GM12873 (cell line): ENCODE results near the gene DPF3.

Source experiments
- TF ChIP-seq, protein P1 (sequence below): IDR thresholded peaks from 2 replicates; pipeline ENCODE4 v1.5.1; 2012; ENCODE audit warnings: low read depth, mild to moderate bottlenecking, moderate library complexity, low read length, control low read depth; ENCODE audit not compliant: insufficient read depth; ENCODE audit errors: missing control alignments

The DPF3 gene

DNA sequence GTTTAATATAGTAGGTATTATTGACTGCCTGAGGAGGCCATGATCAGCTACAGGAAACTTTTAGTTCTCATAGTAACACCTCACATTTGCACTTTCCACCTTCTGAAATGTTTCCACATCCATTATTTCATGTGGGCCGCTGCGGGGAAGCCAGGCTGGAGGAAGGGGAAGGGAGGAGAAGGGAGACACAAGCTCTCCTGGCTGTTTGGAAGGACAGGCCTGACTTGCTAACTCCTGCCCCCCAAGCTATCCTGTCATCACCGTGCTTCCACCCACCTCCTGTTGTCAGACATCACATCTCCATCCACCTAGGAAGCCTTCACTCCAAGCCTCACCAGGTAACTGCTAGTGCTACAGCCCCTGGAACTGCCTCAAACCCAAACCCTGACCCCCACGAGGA lies 9.5 kb downstream of the DPF3 start:
- TF ChIP-seq, protein P1, sequence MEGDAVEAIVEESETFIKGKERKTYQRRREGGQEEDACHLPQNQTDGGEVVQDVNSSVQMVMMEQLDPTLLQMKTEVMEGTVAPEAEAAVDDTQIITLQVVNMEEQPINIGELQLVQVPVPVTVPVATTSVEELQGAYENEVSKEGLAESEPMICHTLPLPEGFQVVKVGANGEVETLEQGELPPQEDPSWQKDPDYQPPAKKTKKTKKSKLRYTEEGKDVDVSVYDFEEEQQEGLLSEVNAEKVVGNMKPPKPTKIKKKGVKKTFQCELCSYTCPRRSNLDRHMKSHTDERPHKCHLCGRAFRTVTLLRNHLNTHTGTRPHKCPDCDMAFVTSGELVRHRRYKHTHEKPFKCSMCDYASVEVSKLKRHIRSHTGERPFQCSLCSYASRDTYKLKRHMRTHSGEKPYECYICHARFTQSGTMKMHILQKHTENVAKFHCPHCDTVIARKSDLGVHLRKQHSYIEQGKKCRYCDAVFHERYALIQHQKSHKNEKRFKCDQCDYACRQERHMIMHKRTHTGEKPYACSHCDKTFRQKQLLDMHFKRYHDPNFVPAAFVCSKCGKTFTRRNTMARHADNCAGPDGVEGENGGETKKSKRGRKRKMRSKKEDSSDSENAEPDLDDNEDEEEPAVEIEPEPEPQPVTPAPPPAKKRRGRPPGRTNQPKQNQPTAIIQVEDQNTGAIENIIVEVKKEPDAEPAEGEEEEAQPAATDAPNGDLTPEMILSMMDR, result no peak

DNA sequence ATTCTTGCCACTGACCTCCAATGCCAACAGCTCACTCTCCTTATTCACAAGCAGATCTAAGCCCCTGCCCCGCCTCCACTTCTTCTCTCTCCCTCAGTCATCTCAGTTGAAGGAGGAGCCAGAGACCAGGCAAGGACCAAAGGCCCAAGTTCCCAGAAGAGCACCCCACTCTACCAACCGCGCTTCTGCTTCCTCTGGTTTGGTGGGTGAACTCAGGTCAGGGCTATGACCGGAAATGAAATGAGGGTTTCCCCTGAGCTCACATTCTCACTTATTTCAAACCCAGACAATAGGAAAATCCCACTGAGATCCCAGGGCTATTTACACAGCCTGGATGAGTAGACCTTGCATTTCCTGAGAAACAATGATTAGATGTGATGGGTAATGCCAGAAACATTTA lies 9.9 kb downstream of the DPF3 start:
- TF ChIP-seq, protein P1, result no peak

DNA sequence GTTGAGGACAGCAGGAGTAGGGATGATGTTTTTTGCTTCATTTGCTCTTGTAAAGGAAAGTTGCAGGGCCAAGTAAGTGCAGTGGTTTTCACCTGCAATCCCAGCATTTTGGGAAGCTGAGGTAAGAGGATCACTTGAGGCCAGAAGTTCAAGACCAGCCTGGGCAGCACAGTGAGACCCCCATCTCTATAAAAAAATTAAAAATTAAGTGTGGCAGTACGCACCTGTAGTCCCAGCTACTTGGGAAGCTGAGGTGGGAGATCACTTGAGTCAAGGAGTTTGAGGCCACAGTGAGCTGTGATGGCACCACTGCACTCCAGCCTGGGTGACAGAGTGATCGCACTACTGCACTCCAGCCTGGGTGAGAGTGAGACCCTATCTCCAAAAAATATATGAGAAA lies 10.8 kb downstream of the DPF3 start:
- TF ChIP-seq, protein P1, result no peak

DNA sequence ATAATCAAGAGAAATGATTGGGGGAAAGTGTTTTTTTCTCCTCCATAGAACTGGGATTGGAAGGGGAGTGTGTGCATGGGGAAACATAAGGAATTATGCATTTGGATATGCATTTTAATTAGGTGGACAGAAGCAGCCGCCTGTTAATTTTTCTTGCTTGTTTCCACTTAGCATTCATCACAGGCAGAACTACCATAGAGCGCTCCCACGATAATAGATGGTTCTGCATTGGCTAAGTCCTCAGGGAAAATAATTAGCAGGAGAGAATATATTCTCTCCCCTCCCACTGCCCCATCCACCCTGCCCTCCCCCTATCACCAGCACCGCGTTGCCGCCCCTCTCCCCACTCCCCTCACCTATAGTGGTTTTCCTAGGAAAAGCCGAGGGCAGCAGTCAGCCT lies 11.4 kb downstream of the DPF3 start:
- TF ChIP-seq, protein P1, result no peak

DNA sequence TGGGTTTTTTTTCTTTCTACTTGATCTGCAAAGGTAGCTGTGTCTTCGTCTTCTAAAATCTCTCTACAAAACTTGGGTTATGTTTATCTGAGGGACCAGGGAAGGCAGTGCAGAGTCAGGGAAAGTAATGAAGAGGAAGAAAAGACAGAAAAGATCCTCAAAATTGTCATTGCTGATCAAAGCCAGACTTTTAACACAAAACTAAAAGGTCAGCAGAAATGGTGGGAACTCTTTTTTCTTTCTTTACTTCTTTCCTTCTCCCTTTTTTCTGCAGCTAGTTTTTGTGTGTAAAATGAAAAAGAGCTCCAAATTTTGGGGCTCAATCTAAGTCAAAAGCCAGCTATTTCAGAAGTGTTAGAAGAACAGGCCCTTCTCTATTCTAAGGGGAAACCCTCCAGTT lies 11.9 kb downstream of the DPF3 start:
- TF ChIP-seq, protein P1, result no peak

DNA sequence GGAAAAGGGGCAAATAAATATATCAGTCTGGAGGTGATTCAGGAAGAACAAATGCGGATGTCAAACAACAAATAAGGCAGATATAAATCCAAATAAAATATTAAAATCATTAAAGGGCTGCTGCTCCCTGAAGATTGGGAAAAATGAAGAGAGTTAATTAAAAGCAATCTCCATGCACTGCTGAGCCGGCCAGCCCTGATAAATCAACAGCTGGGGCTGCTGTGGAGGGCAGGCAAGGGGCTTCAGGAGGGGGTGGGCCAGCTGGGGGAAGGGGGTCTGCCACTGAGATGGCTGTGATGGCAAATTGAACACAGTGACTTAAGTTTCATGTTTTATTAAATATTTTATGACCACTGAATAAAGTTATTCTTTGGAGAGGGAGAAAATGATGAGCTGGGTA lies 12.4 kb downstream of the DPF3 start:
- TF ChIP-seq, protein P1, result no peak

DNA sequence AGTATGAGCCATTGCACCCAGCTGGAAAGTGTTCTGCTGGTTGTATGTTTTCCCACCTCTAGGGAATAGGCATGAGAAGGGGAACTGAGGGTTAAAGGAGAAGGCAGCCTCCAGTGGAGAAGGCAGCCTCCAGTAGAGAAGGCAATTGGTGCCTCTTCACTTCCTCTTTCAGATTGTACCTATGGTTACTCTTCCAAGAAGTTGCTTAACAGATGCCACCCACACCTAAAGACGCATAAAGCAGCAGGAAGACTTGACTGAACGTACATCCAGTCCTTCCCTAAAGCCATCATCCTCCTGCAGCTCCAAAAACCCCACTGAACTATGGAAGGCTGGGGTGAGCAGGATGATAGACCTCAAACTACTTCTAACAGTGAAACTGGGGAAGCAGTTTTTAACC lies 13.1 kb downstream of the DPF3 start:
- TF ChIP-seq, protein P1, result no peak
